Immature natural killer cell (primary cell): ENCODE results near the gene ITGA11. TPM values are rescaled to one million over a fixed set of nuclear protein-coding genes. Genes with fewer than 3 reads are reported as not detected.

Source experiments
- DNase-seq, 3 donors: peaks; one replicate each; pipeline ENCODE4 v3.0.0; 2022; ENCODE audit warnings: mixed read lengths in 1 of 3
- H3K27ac Mint-ChIP-seq, 6 donors: one replicate each; pipeline ENCODE4 v1.8.0; 2020; ENCODE audit warnings: mixed read lengths in 6 of 6, mild to moderate bottlenecking in 5 of 6, inconsistent platforms in 4 of 6, moderate library complexity in 3 of 6
- H3K27me3 Mint-ChIP-seq, 3 donors: one replicate each; pipeline ENCODE4 v1.8.0; 2020 to 2021; ENCODE audit warnings: low read depth in 3 of 3, mild to moderate bottlenecking in 3 of 3, mixed read lengths in 3 of 3, moderate library complexity in 3 of 3, inconsistent platforms in 1 of 3
- H3K36me3 Mint-ChIP-seq, 3 donors: one replicate each; pipeline ENCODE4 v1.8.0; 2020; ENCODE audit warnings: mixed read lengths in 3 of 3, inconsistent platforms in 2 of 3, mild to moderate bottlenecking in 2 of 3
- H3K4me1 Mint-ChIP-seq, 2 donors: one replicate each; pipeline ENCODE4 v1.8.0; 2020; ENCODE audit warnings: inconsistent platforms in 2 of 2, mild to moderate bottlenecking in 2 of 2, mixed read lengths in 2 of 2, moderate library complexity in 1 of 2
- H3K4me3 Mint-ChIP-seq, 5 donors: one replicate each; pipeline ENCODE4 v1.8.0; 2020; ENCODE audit warnings: mild to moderate bottlenecking in 5 of 5, mixed read lengths in 5 of 5, inconsistent platforms in 3 of 5, moderate library complexity in 3 of 5
- H3K9me3 Mint-ChIP-seq, 6 donors: one replicate each; pipeline ENCODE4 v1.8.0; 2020; ENCODE audit warnings: mild to moderate bottlenecking in 6 of 6, mixed read lengths in 6 of 6, inconsistent platforms in 4 of 6, moderate library complexity in 3 of 6
- polyA plus RNA-seq, 3 donors: library from polyadenylated mRNA; unstranded; fragments of 300-500 nt; fragmentation: Illumina TruSeq; gene quantifications; one replicate each; pipeline ENCODE4 v1.2.3, GENCODE V29; 2021

The ITGA11 gene
- polyA plus RNA-seq, 3 donors from 2014 or later, result not detected

DNA sequence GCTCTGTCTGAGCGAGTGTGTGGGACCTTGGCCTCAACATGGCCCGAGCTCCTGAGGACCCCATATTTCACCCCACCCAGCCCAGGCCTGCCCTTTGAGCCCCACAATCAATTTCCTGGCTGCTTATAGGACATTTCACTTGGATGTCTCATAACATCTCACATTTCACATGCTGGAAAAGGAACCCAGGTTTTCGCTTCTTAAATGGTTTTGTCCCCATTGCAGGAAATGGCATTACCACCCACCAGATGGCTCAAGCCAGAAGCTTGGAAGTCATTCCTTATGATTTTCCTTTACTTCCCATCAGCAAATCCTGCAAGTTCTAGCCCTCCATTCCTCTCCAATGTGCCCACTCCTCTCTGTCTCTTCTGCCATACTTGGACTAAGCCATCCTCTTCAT, 14.9 kb downstream of the ITGA11 start:
- Mint-ChIP-seq H3K4me1 (no peaks in the 10 kb centered on the region), H3K36me3 (no peaks in the 10 kb centered on the region), H3K27ac (no peak overlapping the region)

DNA sequence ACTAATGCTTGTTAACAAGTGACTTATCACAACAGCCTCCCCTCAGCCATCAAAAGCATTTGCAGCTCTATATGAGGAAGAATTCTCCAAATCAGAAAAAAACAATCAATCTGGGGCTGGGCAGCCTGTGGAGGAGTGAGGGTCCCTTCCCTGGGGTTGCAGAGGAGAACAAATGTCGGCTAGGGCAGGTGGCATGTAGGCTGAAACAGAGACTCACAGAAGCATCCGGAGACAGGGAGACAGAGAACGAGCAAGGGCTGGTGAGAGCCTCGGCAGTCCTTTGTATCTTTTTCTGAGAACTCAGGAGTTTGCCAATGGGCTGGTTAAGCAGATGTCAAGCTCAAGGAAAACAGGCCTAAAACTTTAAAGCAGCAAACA, 15.8 kb downstream of the ITGA11 start:
- peaks cover 0 to 3% (median 3%) of the 10 kb centered on the region in 3 donors for H3K27me3 Mint-ChIP-seq
- DNase-seq, result no peak
- no peak overlapping the region for H3K27ac Mint-ChIP-seq
- H3K9me3 Mint-ChIP-seq, result no peaks in the 10 kb centered on the region
- H3K4me1 Mint-ChIP-seq, result no peaks in the 10 kb centered on the region
- H3K4me3 Mint-ChIP-seq, result no peak overlapping the region
- H3K36me3 Mint-ChIP-seq, result no peaks in the 10 kb centered on the region

More for the DNA sequence above, 14.9 kb downstream of the ITGA11 start:
- no peaks in the 10 kb centered on the region for H3K9me3 Mint-ChIP-seq
- peaks cover 0 to 3% (median 3%) of the 10 kb centered on the region in 3 donors for H3K27me3 Mint-ChIP-seq
- DNase-seq, result no peak
- H3K4me3 Mint-ChIP-seq, result no peak overlapping the region

DNA sequence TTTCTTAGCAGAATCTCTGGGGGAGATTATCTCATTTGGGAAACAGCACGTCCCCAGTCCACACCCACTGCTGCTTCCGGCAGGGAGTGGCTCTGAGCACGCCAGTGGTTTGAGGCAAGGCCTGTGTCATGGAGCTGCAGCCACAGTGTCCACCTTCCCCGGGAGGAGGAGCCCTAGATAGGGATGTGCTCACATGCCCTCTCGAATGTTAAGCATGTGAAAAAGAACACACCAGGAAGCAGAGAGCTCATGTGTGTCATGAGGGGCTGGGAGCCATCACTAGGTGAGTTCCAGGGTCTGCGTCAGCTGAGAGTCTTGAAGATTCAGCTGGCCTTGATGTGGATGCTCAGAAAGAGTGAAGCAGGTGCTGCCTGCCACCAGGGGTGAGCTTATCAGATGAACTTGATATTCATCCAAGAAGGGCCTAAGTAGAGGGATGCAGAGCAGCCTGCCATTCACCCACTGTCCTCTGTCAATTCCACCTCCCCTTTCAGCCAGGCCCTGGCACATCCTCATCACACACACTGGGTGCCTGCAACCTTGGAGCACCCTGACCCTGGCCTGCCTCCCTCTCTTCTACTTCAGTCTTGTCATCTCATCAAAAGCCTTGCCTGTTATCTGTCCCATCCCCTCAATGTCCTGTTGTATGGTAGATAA, 16.3 kb downstream of the ITGA11 start:
- H3K9me3 Mint-ChIP-seq, result no peaks in the 10 kb centered on the region
- no peak overlapping the region for H3K27ac Mint-ChIP-seq
- H3K36me3 Mint-ChIP-seq, result no peaks in the 10 kb centered on the region
- no peaks in the 10 kb centered on the region for H3K4me1 Mint-ChIP-seq
- H3K4me3 Mint-ChIP-seq, result no peak overlapping the region
- no peak for DNase-seq
- H3K27me3 Mint-ChIP-seq, result peaks cover 0 to 3% (median 3%) of the 10 kb centered on the region in 3 donors

DNA sequence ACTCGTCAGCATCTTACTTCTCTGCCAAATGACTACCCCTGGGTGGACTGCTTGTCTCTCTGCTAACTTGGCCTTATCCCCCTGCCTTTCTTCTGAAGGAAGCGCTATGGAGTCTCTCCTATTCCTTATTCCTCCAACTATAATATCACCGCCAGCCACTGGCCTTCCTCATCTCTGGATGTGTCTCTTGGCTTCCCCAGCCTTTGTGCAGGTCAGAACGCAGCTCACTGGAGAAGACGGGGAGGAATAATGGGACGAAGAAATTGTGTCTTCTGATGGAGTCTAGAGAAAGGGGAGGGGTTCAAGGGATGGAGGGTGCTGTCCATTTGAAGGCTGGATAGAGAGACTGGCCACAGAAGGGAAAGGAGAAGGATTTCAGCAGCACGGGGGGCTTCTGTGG, 16.9 kb downstream of the ITGA11 start:
- no peaks in the 10 kb centered on the region for H3K9me3 Mint-ChIP-seq
- DNase-seq, result no peak
- peaks cover 0 to 3% (median 3%) of the 10 kb centered on the region in 3 donors for H3K27me3 Mint-ChIP-seq
- no peak overlapping the region for H3K27ac Mint-ChIP-seq
- no peaks in the 10 kb centered on the region for H3K4me1 Mint-ChIP-seq
- H3K36me3 Mint-ChIP-seq, result no peaks in the 10 kb centered on the region
- no peak overlapping the region for H3K4me3 Mint-ChIP-seq

DNA sequence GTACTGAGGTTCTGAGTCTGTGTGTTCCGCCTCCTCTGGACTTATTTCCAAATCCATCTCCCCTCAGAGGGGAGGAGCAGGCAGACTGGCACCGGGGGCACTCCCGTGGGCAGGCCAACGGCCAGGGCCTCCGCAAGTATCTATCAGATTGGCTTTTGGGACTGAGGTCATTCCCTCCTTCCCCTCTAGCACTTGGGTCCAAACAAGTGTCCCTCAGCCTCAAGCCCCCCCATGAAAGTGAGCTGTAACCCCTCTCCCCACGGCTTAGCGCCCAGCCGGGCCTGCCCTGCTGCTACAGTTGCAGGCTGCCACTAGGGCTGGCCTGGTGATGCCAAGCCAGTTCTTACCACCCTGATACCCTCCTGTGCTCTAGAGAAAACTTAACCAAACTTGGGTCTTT, 17.4 kb downstream of the ITGA11 start:
- Mint-ChIP-seq H3K27ac (no peak overlapping the region), H3K4me3 (no peak overlapping the region)
- DNase-seq, result no peak

DNA sequence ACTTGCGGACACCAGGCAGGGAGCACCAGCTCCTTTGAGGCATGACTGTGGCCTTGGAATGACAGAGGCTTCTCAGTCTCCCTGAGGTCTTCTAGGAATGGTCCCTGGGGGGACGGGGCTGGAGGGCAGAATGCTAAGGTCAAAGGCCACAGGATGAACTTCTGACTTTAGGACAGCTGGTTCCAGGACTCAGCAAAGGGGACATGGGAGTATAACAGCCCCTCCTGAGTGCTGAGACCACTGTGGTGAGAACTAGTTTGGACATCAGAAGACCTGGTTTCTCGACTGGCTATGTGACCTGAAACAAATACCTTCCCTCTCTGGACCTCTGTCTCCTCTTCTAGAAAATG, 17.8 kb downstream of the ITGA11 start:
- Mint-ChIP-seq H3K27ac (no peak overlapping the region), H3K27me3 (peaks cover 0 to 3% (median 3%) of the 10 kb centered on the region in 3 donors), H3K4me1 (no peaks in the 10 kb centered on the region), H3K4me3 (no peak overlapping the region), H3K36me3 (no peaks in the 10 kb centered on the region), H3K9me3 (no peaks in the 10 kb centered on the region)
- DNase-seq, result no peak

More for the DNA sequence above, 17.4 kb downstream of the ITGA11 start:
- Mint-ChIP-seq H3K27me3 (peaks cover 0 to 3% (median 3%) of the 10 kb centered on the region in 3 donors), H3K4me1 (no peaks in the 10 kb centered on the region), H3K9me3 (no peaks in the 10 kb centered on the region), H3K36me3 (no peaks in the 10 kb centered on the region)

DNA sequence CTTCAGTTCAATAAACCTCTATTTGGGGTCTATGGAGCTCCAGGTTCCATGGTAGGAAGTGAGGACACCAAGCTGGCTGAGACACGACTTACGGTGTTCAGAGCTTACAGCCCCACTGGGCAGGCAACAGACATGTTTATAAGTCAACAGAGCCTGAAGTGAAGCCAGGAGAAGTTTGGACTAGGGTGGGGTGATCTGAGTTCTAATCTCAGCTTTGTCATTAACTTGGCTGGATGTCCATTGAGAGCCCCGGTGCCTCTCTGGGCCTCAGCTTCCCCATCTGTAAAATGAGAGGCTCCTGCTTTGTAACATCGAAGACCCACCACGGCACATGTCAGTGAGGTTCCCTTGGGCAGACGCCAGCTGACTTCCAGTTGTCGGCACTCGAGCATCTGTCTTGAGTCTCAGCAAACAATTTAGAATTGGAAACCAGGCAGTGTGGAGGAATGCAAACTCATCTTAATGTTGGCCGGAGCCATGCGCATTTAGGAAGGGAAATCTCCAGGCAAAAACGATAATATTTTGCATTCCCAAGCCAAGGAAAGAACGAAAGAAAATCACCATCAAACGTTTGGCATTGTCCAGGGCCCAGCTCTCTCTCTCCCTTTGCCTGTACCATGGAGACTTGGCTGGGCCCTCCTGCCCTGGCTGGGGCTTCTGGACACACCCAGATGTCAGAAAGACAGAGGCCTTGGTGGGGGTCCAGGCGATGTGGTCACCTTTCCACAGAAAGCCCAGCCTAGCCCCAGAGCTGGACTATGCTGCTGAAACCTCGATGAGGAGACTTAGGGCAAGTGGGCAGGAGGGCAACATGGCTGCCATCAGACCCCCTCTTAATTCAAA, 18.4 kb downstream of the ITGA11 start:
- DNase-seq, result no peak
- Mint-ChIP-seq H3K4me1 (no peaks in the 10 kb centered on the region), H3K27me3 (peaks cover 0 to 3% (median 3%) of the 10 kb centered on the region in 3 donors), H3K4me3 (no peak overlapping the region), H3K27ac (no peak overlapping the region), H3K36me3 (no peaks in the 10 kb centered on the region), H3K9me3 (no peaks in the 10 kb centered on the region)

DNA sequence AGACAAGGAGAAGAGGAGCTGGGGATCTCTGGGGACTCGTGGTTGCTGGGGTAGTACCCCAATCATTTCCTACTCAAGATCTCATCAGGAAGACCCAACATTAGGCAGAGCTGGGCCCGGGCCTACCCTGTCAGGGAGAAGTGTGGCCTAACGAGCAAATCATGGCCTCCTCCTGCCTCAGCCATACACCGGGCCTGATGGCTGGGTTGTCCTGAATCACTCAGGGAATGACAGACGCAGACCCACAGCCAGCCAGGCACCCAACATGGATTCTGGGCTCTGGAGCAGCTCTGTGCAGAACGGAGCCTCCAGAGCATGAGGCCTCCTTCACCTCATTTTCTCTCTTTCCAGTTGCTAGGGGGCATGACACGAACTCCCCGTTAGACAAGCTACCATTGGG, 19.7 kb downstream of the ITGA11 start:
- Mint-ChIP-seq H3K27me3 (peaks cover 0 to 4% (median 3%) of the 10 kb centered on the region in 3 donors), H3K27ac (no peak overlapping the region), H3K4me1 (no peaks in the 10 kb centered on the region)

DNA sequence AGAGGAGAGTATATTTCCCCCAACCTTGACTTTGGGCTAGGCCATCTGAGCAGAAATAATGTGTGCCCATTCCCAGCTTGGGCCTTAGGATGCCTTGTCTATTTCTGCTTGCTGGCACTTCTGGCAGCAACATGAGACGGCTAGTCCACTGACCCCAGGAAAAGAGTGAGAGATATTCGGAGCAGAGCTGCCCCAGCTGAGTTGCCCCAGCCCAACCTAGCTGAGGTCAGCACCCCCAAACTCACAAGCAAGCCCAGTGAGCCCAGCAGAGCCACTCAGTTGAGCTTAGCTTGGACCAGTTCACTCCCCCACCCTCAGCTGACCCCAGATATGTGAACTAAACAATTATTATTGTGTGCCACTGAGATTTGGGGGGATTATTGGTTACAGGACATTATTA, 20.2 kb downstream of the ITGA11 start:
- DNase-seq, result no peak
- no peak overlapping the region for H3K4me3 Mint-ChIP-seq

More for the DNA sequence above, 19.7 kb downstream of the ITGA11 start:
- Mint-ChIP-seq H3K36me3 (no peaks in the 10 kb centered on the region), H3K4me3 (no peak overlapping the region), H3K9me3 (no peaks in the 10 kb centered on the region)
- DNase-seq, result no peak

DNA sequence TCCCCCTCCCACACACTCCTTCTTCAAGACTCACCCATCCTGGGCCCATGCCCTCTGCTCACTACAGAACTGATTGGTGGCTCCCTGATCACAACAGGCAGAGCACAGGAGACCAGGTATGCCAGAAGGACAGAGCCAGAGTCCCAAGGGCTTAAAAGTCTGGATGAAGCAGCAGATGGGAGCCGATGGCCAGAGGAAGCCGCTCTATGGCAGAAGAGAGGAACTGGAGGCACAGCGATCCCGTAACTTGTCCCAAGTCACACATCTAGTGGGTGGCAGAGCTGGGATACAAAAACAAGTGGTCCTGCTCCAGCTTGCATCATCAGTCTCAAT, 20.7 kb downstream of the ITGA11 start:
- H3K9me3 Mint-ChIP-seq, result no peaks in the 10 kb centered on the region

More for the DNA sequence above, 20.2 kb downstream of the ITGA11 start:
- Mint-ChIP-seq H3K27me3 (peaks cover 0 to 3% (median 3%) of the 10 kb centered on the region in 3 donors), H3K27ac (no peak overlapping the region), H3K36me3 (no peaks in the 10 kb centered on the region), H3K4me1 (no peaks in the 10 kb centered on the region), H3K9me3 (no peaks in the 10 kb centered on the region)

DNA sequence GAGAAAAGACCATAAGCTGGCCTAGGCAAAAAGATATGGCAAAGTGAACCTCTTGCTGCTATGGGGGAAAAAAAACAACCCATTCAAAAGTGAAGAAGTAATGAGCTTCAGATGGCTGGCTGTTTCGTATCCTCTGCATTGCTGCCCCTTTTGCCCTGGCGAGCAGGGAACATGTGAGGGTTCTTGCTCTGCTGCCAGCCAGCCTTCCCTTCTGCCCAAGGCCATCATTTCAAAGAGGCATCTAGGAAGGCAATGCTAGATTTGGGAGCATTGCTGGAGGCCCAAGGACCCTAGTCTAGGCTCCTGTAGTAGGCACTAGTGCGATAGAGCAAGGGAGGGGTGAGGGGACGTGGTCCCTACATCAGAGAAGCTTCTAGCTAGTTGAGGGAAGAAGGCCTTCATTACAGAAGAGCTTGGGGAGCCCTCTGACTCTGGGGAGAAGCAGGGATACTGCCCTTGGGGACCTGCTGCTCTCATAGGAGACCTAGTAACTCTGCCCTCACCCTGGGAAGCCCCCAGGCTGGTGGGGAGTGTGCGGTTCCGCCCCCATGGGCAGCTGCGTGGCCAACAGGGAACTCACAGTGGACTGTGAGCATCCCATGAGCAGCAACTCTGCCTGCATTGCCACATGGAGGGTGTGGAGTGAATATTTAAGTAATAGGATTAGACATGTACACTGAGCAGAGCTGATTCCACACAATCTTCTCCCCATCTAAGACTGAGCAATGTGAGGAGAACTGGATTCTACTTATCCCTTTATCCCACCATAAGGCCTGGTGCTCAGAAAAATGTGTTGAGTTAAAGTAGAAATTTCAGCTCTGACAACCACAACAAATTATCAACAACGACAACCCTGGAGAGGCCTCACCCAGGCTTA, 21.3 kb downstream of the ITGA11 start:
- no peak overlapping the region for H3K4me3 Mint-ChIP-seq
- H3K36me3 Mint-ChIP-seq, result no peaks in the 10 kb centered on the region
- no peaks in the 10 kb centered on the region for H3K9me3 Mint-ChIP-seq
- peaks cover 0 to 3% (median 3%) of the 10 kb centered on the region in 3 donors for H3K27me3 Mint-ChIP-seq
- no peaks in the 10 kb centered on the region for H3K4me1 Mint-ChIP-seq
- H3K27ac Mint-ChIP-seq, result no peak overlapping the region
- no peak for DNase-seq

More for the DNA sequence above, 20.7 kb downstream of the ITGA11 start:
- no peak for DNase-seq
- Mint-ChIP-seq H3K27ac (no peak overlapping the region), H3K27me3 (peaks cover 0 to 3% (median 3%) of the 10 kb centered on the region in 3 donors), H3K4me1 (no peaks in the 10 kb centered on the region), H3K4me3 (no peak overlapping the region), H3K36me3 (no peaks in the 10 kb centered on the region)

DNA sequence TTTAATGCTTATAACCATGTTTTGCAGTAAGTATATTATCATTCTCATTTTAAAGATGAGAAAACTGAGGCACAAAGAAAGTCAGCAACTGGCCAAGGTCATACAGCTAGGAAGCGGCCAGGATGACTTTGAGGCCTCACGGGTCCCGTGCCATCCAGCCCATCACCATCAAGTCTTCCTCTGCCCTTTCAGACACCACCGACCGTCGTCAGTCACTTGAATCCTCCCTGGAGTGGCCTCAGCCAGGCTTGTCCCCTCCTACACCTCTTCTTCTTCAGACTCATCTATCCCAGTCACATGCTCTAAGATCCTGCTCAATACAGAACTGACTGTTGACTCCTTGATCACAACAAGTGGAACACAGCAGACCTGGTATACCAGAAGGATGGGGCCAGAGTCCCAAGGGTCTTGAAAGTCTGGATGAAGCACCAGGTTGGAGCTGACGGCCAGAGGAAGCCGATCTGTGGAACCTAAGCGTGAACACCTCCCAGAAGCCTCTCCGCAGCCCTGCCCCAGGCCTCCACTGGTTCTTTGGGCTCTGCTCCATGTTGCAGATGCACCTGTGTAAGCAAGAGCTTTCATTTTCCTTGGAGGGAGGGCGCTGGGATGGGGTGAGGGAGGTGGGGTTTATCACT, 22.1 kb downstream of the ITGA11 start:
- H3K9me3 Mint-ChIP-seq, result no peaks in the 10 kb centered on the region
- H3K4me3 Mint-ChIP-seq, result no peak overlapping the region
- no peaks in the 10 kb centered on the region for H3K36me3 Mint-ChIP-seq
- H3K27me3 Mint-ChIP-seq, result peaks cover 2 to 3% (median 3%) of the 10 kb centered on the region in 3 donors
- H3K4me1 Mint-ChIP-seq, result no peaks in the 10 kb centered on the region
- H3K27ac Mint-ChIP-seq, result no peak overlapping the region
- no peak for DNase-seq

DNA sequence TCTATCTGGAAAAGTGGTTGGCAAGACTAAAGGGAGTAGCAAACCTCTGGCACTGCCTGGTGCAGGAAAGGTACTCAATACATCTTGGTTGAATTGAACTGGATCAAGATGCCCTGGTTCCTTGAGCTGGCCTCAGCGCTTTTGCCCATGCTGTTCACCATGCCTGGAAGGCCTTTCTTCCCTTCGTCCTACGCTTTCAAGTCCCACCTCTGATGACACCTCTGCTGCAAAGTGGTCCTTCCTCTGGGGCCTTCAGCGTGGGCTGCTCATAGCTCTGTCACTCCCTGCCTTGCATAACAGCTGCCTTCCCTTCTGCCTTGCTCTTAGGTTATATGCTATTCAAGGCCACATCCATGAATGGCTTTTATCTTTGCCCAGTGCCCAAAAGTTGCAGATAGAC, 23.0 kb downstream of the ITGA11 start:
- Mint-ChIP-seq H3K9me3 (no peaks in the 10 kb centered on the region), H3K36me3 (no peaks in the 10 kb centered on the region), H3K27ac (no peak overlapping the region), H3K4me3 (no peak overlapping the region), H3K27me3 (peaks cover 3% of the 10 kb centered on the region in 3 donors), H3K4me1 (no peaks in the 10 kb centered on the region)
- no peak for DNase-seq
